OCI-LY3 (cell line): ENCODE measurements around the gene FAM3C.

Source experiments
- H2AFZ ChIP-seq: fragments of 200-600, 300-600 bp; shearing (Covaris generic); 2 replicates; pipeline ENCODE4 v1.6.0; 2014; ENCODE audit warnings: antibody characterized with exemption, low read depth, low read length
- H3K27ac ChIP-seq: fragments of 200-600, 300-600 bp; sonication (generic); 2 replicates; pipeline ENCODE4 v1.5.1; 2014; ENCODE audit warnings: mild to moderate bottlenecking, low read length, moderate library complexity, mixed read lengths
- H3K27me3 ChIP-seq: fragments of 200-600, 300-600 bp; sonication (generic); 2 replicates; pipeline ENCODE4 v1.6.1; 2014; ENCODE audit warnings: low read depth, low read length, mixed read lengths
- H3K36me3 ChIP-seq: fragments of 200-600, 300-600 bp; sonication (generic); replicated peaks from 2 replicates; pipeline ENCODE3; 2014; ENCODE audit warnings: low read depth, low read length, mixed read lengths
- H3K4me1 ChIP-seq: fragments of 300-600, 200-600 bp; sonication (generic); 2 replicates; pipeline ENCODE4 v1.6.1; 2014; ENCODE audit warnings: low read length, mixed read lengths
- H3K4me2 ChIP-seq: fragments of 200-600, 300-600 bp; sonication (generic); 2 replicates; pipeline ENCODE4 v1.6.1; 2014; ENCODE audit warnings: low read length, mixed read lengths
- H3K4me3 ChIP-seq: fragments of 300-600, 200-600 bp; sonication (generic); 2 replicates; pipeline ENCODE4 v1.5.1; 2014; ENCODE audit warnings: antibody characterized with exemption, mild to moderate bottlenecking, low read length, moderate library complexity
- H3K79me2 ChIP-seq: fragments of 300-600, 200-600 bp; shearing (Covaris generic); 2 replicates; pipeline ENCODE4 v1.6.1; 2014; ENCODE audit warnings: mild to moderate bottlenecking, low read length, mixed read lengths
- H3K9ac ChIP-seq: fragments of 300-600, 200-600 bp; shearing (Covaris generic); 2 replicates; pipeline ENCODE4 v1.6.0; 2014; ENCODE audit warnings: mild to moderate bottlenecking, low read length, moderate library complexity
- H3K9me3 ChIP-seq: fragments of 200-600, 300-600 bp; shearing (Covaris generic); 2 replicates; pipeline ENCODE4 v1.6.1; 2014; ENCODE audit warnings: low read length, mixed read lengths; ENCODE audit not compliant: insufficient read depth
- H4K20me1 ChIP-seq: fragments of 200-600, 300-600 bp; sonication (generic); 2 replicates; pipeline ENCODE4 v1.6.1; 2016; ENCODE audit warnings: low read length, mixed read lengths; ENCODE audit not compliant: insufficient read depth
- EZH2phosphoT487 ChIP-seq: fragments of 200-600 bp; shearing (Covaris generic); IDR thresholded peaks from 2 replicates; pipeline ENCODE4 v1.6.1; 2018; ENCODE audit warnings: antibody characterized with exemption, mixed run types, low read depth
- TF ChIP-seq, protein P1 (sequence below): fragments of 200-600, 300-600 bp; sonication (generic); IDR thresholded peaks from 2 replicates; pipeline ENCODE4 v1.5.1; 2014; ENCODE audit warnings: antibody characterized with exemption, low read length, low read depth

Gene FAM3C

DNA sequence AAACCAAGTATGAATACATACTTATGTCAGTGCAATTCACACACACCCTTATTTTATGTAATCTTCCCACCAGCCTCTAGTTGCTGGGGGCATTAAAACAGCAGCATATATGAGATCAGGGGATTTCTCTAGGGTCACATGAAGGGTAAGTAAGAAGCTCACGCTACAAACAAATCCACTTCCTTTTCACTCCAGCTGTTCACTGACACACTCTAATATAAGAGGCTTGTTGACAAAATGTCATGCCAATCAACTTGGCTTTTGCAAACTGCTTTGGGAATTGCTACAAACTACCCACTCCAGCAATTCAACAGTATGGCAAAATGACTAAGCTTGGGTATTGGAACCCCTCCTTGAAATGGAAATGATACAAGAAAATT is 10.3 kb downstream of the FAM3C start:
- Histone ChIP-seq H3K4me3 (peak overlapping the region; percentile 6), H3K4me1 (peaks cover 28% of the 10 kb centered on the region), H3K9ac (no peak overlapping the region), H4K20me1 (peaks cover 22% of the 10 kb centered on the region), H3K27ac (no peak overlapping the region), H3K27me3 (no peaks in the 10 kb centered on the region), H3K4me2 (peak overlapping the region; percentile 49), H3K9me3 (no peaks in the 10 kb centered on the region), H3K36me3 (peaks cover 2% of the 10 kb centered on the region), H3K79me2 (peaks cover 81% of the 10 kb centered on the region), H2AFZ (no peak overlapping the region)
- TF ChIP-seq EZH2phosphoT487 = no peak
- TF ChIP-seq, protein P1, sequence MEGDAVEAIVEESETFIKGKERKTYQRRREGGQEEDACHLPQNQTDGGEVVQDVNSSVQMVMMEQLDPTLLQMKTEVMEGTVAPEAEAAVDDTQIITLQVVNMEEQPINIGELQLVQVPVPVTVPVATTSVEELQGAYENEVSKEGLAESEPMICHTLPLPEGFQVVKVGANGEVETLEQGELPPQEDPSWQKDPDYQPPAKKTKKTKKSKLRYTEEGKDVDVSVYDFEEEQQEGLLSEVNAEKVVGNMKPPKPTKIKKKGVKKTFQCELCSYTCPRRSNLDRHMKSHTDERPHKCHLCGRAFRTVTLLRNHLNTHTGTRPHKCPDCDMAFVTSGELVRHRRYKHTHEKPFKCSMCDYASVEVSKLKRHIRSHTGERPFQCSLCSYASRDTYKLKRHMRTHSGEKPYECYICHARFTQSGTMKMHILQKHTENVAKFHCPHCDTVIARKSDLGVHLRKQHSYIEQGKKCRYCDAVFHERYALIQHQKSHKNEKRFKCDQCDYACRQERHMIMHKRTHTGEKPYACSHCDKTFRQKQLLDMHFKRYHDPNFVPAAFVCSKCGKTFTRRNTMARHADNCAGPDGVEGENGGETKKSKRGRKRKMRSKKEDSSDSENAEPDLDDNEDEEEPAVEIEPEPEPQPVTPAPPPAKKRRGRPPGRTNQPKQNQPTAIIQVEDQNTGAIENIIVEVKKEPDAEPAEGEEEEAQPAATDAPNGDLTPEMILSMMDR = no peak

DNA sequence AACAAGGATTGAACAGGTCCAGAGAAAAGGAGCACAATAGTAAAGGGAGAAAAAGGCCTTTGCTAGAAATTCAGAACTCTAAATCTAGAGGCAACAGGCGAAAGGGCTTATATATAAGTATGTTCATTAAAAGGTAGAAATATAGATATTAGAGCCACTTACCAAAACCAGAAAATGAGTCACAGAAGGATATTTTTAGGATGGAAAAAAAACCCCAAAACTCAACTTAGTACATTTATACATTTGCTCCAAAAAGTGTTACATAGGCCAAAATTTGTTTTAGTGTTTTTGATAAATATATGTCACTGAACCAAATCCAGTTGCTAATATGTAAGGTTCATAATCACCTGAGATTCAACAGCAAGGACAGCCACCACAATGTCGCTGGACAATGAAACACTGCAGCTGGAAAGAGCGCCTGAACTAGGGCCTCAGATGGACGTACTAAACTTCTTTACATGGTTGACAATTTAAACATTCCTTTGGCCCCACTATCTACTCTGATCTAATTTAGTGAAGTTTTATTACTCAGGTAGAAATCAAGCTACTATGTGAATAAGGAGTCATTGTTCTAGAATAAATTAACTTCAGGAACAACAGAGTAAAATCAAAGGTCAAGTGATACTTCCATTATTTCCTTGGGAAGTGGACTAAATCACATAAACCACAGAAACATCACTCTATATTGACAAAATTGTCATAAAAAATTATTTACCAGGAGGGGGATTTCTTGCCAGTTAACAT is 10.9 kb downstream of the FAM3C start:
- no peak overlapping the region for H2AFZ ChIP-seq
- no peaks in the 10 kb centered on the region for H3K9me3 ChIP-seq
- no peaks in the 10 kb centered on the region for H3K27me3 ChIP-seq
- peaks cover 22% of the 10 kb centered on the region for H4K20me1 ChIP-seq
- no peak overlapping the region for H3K27ac ChIP-seq
- H3K9ac ChIP-seq = no peak overlapping the region
- peak overlapping the region; percentile 49 for H3K4me2 ChIP-seq
- peaks cover 2% of the 10 kb centered on the region for H3K36me3 ChIP-seq
- TF ChIP-seq, protein P1 = no peak
- TF ChIP-seq EZH2phosphoT487 = no peak
- peaks cover 76% of the 10 kb centered on the region for H3K79me2 ChIP-seq
- peak overlapping the region; percentile 6 for H3K4me3 ChIP-seq
- peaks cover 28% of the 10 kb centered on the region for H3K4me1 ChIP-seq

DNA sequence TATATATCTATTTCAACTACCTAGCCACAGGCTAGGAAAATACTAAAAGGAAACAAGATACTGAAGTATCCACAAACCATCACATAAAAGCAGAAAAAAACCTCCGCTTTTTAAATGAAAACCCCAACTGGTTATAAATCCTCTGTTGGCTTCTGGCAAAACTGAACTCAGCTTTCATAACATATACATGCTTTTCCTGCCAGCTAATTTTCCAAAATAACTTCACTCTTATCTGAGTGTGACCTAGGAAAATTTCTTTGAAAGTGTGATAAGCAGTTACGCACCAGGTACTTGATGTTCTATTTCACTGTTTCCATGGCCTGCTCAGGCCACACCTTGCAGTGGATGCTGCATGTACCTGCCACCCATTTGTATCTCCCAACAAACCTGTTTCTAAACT is 11.8 kb downstream of the FAM3C start:
- H3K4me2 ChIP-seq = no peak overlapping the region
- H2AFZ ChIP-seq = no peak overlapping the region
- no peak overlapping the region for H3K4me3 ChIP-seq
- H4K20me1 ChIP-seq = peaks cover 22% of the 10 kb centered on the region
- H3K9me3 ChIP-seq = no peaks in the 10 kb centered on the region
- peaks cover 66% of the 10 kb centered on the region for H3K79me2 ChIP-seq
- H3K27me3 ChIP-seq = no peaks in the 10 kb centered on the region
- H3K9ac ChIP-seq = no peak overlapping the region
- peaks cover 5% of the 10 kb centered on the region for H3K36me3 ChIP-seq
- H3K4me1 ChIP-seq = peaks cover 32% of the 10 kb centered on the region
- TF ChIP-seq, protein P1 = no peak
- TF ChIP-seq EZH2phosphoT487 = no peak
- no peak overlapping the region for H3K27ac ChIP-seq

DNA sequence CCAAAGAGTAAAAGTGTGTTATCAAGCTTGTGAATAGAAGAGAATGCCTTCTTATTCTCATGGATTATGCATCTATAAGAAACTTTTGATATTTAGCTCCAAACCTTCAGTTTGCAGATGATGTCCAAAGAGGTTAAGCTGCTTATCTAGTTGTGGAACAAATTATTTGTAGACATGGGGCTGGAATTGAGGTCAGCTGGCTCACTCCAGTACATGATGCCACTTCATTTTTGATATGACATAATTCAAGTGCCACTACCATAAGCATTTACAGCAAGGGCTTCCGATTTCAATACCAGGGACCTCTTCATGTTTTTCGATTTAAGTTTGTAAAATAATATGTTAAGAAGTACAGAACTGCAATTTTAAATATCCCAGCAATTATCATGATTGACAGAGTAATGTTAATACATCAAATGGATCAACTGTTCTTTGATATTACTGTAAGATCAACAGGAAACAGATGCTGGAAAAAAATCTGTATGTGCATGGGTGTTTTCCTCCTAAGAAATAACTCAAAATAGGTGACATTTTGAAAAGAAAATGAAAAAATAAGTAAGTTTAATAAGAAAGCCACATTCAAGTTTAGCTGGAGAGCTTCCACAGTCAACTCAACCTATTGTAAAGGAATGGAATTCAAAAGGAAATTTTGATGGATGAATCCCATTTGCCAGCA is 12.7 kb downstream of the FAM3C start:
- Histone ChIP-seq H4K20me1 (peaks cover 22% of the 10 kb centered on the region), H3K79me2 (peaks cover 57% of the 10 kb centered on the region), H3K4me2 (no peak overlapping the region), H3K9ac (no peak overlapping the region), H3K36me3 (peaks cover 6% of the 10 kb centered on the region), H3K27me3 (no peaks in the 10 kb centered on the region), H3K4me1 (peaks cover 32% of the 10 kb centered on the region), H2AFZ (no peak overlapping the region), H3K4me3 (no peak overlapping the region), H3K27ac (no peak overlapping the region), H3K9me3 (no peaks in the 10 kb centered on the region)
- TF ChIP-seq EZH2phosphoT487 = no peak
- TF ChIP-seq, protein P1 = no peak
